Heart right ventricle (tissue), 16 donors: ENCODE data around the gene MALRD1. TPM values are rescaled to one million over a fixed set of nuclear protein-coding genes. Genes with fewer than 3 reads are reported as not detected.

ENCODE experiments used
- ATAC-seq, 8 donors: fragments of 200-7000 bp; cut with Tn5 transposase; one replicate each; pipeline ENCODE4 v1.9.1; 2020; ENCODE audit warnings: mild to moderate bottlenecking in 8 of 8, moderate library complexity in 8 of 8, moderate number of reproducible peaks in 1 of 8
- DNase-seq, 2 donors: peaks; one replicate each; pipeline ENCODE4 v3.0.0-alpha.2; 2020
- H3K27ac ChIP-seq, 10 donors: fragments of 200-600 bp; sonication (generic) in 2 of 10; one replicate each; pipeline versions ENCODE4 v1.5.0 to v1.8.0; 2020 to 2022; ENCODE audit warnings: mild to moderate bottlenecking in 3 of 10
- H3K27me3 ChIP-seq, 7 donors: fragments of 200-600 bp; one replicate each; pipeline ENCODE4 v1.8.0; 2021 to 2022; ENCODE audit warnings: mild to moderate bottlenecking in 2 of 7
- H3K36me3 ChIP-seq, 9 donors: fragments of 200-600 bp; sonication (generic) in 1 of 9; one replicate each; pipeline versions ENCODE4 v1.5.0 to v1.8.0; 2020 to 2022; ENCODE audit warnings: mild to moderate bottlenecking in 2 of 9
- H3K4me1 ChIP-seq, 9 donors: fragments of 200-600 bp; sonication (generic) in 1 of 9; one replicate each; pipeline versions ENCODE4 v1.5.0 to v1.8.0; 2020 to 2022; ENCODE audit warnings: mild to moderate bottlenecking in 4 of 9
- H3K4me3 ChIP-seq, 10 donors: fragments of 200-600 bp; sonication (generic) in 2 of 10; one replicate each; pipeline versions ENCODE4 v1.5.0 to v1.8.0; 2020 to 2022; ENCODE audit warnings: mild to moderate bottlenecking in 7 of 10, moderate library complexity in 2 of 10
- H3K9me3 ChIP-seq, 11 donors: fragments of 200-600 bp in 10 of 11; sonication (generic) in 2 of 11; one replicate each; pipeline versions ENCODE4 v1.5.0 to v1.8.0; 2013 to 2022; ENCODE audit warnings: mild to moderate bottlenecking in 2 of 11, control low read depth in 1 of 11, moderate library complexity in 1 of 11
- WGBS, 2 donors: extraction: QIAGEN DNeasy Blood & Tissue Kit; methylation state at CpG; one replicate each; pipeline ENCODE4 v1.1.7; 2013; ENCODE audit warnings: inconsistent platforms in 1 of 2; 5-methylcytosine and 5-hydroxymethylcytosine counted together
- intact Hi-C, 10 donors: fragments of 100-400 bp; cut with DNase I; formaldehyde crosslinking; loops; one replicate each; pipeline versions ENCODE4 v1.11.1 to v1.14.2; 2022
- polyA plus RNA-seq, 2 donors: library from polyadenylated mRNA; stranded (reverse); fragments of 200-250 nt; gene quantifications; one replicate each; pipeline ENCODE4 v1.2.3, GENCODE V29; 2013
- total RNA-seq, 10 donors: library from RNA; stranded (reverse); fragmentation: NEBNext Ultra II Directional in 3 of 10; extraction: Animal tissue kit (Norgen Biotek cat#: 25700) in 3 of 10; gene quantifications; one replicate each; pipeline versions ENCODE4 v1.2.1 to v1.2.4, GENCODE V29; 2021 to 2023
- TF ChIP-seq, protein P1 (sequence below), 9 donors: fragments of 200-600 bp; sonication (generic) in 2 of 9; IDR thresholded peaks; one replicate each; pipeline versions ENCODE4 v1.5.0 to v1.8.0; 2021 to 2022; ENCODE audit warnings: antibody characterized with exemption in 9 of 9, mild to moderate bottlenecking in 5 of 9, moderate library complexity in 1 of 9
- donor health status: Arrhythmogenic right ventricular cardiomyopathy.
- donor health status: ischemic (EF 13 %, LVEDD 7.1; RV severe dilation, severe dysfunction).
- donor health status: healthy with polysubstance abuse.
- donor health status: DM: no; HTN: yes; CAD: no.
- donor health status: DM: no; HTN: no; CAD: no.
- donor health status: ischemic (EF 25% LVEDD 6.9; RV normal size, moderate dysfunction).
- donor health status: ischemic (EF 25% LVEDD 5.7; RV mildly dilated, moderate dysfunction).
- donor health status: healthy.
- donor health status: DM: yes; HTN: yes; CAD: no.
- donor health status: Ischemic cardiomyopathy.
- donor health status: ischemic (EF 35%, LVEDD 5.7; RV mildly dilated, moderate dysfunction).
- donor health status: nonischemic (EF 11% LVEDD 7.7; RV severe dilation, severe dysfunction).
- donor health status: DM: yes; HTN: yes; CAD: no.
- donor health status: PGD.
- donor health status: ischemic (EF 29% LVEDD 5.4; RV normal size, mild dysfunction).
- donor health status: nonischemic (EF 23%, LVEDD 6.1; RV moderate dilation, normal function).

MALRD1 gene
- total and polyA plus RNA-seq, 12 donors: 0.10 to 2.2 (median 0.47) TPM

DNA sequence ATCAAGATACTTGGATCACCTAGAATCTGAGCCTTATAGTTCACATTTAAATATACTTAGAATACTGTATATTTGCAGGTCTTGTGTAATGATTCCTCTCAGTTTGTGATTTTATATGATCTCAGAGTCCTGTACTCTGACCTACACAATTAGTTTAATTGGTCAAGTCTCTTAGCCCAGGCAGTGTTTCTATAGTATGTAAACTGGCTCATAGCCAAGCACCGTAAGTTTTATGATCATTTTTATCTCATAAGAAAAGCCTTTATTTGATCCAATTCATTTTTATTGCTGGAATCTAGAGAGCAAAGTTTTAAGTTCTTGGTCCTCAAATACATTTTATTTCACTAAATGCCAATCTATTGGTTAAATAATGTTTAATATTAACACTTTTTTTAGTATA is 242.2 kb downstream of the MALRD1 start:
- H3K27ac ChIP-seq: no peak overlapping the region
- H3K9me3 ChIP-seq: no peaks in the 10 kb centered on the region
- no peak for ATAC-seq
- H3K27me3 ChIP-seq: no peaks in the 10 kb centered on the region
- H3K4me3 ChIP-seq: no peak overlapping the region
- H3K4me1 ChIP-seq: no peaks in the 10 kb centered on the region
- H3K36me3 ChIP-seq: no peaks in the 10 kb centered on the region
- intact Hi-C loops: no loop called here
- 25 to 28% methylated on average over 1 of the region's 1 CpG for WGBS, 2 donors
- TF ChIP-seq, protein P1, sequence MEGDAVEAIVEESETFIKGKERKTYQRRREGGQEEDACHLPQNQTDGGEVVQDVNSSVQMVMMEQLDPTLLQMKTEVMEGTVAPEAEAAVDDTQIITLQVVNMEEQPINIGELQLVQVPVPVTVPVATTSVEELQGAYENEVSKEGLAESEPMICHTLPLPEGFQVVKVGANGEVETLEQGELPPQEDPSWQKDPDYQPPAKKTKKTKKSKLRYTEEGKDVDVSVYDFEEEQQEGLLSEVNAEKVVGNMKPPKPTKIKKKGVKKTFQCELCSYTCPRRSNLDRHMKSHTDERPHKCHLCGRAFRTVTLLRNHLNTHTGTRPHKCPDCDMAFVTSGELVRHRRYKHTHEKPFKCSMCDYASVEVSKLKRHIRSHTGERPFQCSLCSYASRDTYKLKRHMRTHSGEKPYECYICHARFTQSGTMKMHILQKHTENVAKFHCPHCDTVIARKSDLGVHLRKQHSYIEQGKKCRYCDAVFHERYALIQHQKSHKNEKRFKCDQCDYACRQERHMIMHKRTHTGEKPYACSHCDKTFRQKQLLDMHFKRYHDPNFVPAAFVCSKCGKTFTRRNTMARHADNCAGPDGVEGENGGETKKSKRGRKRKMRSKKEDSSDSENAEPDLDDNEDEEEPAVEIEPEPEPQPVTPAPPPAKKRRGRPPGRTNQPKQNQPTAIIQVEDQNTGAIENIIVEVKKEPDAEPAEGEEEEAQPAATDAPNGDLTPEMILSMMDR (IDR thresholded peaks at IDR 0.05): no peak
- no peak for DNase-seq

DNA sequence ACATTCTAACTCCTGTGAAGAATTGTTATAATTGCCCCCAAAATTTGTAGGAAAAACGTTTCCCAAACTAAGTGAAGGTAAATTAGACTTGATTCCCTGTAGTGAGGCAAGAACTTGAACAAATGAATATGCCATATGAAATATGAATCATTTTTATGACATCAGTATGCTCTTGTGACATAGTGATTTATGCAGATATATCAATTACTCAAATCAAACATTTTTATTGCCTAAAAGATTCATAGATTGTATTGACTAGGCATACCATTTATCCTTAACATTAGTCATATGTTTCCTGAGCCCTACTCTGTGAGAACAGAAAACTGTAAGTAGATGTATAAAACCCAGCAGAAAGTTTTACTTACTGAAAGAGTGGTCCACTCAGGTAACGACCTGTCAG is 245.6 kb downstream of the MALRD1 start:
- H3K27ac ChIP-seq: no peak overlapping the region
- no peak for DNase-seq
- no peak for ATAC-seq
- H3K4me1 ChIP-seq: no peaks in the 10 kb centered on the region
- no peaks in the 10 kb centered on the region for H3K36me3 ChIP-seq
- WGBS, 2 donors: 47 to 63% methylated on average over 2 of the region's 2 CpGs
- no peaks in the 10 kb centered on the region for H3K9me3 ChIP-seq
- intact Hi-C loops: no loop called here
- no peaks in the 10 kb centered on the region for H3K27me3 ChIP-seq
- H3K4me3 ChIP-seq: no peak overlapping the region
- TF ChIP-seq, protein P1 (IDR thresholded peaks at IDR 0.05): no peak

DNA sequence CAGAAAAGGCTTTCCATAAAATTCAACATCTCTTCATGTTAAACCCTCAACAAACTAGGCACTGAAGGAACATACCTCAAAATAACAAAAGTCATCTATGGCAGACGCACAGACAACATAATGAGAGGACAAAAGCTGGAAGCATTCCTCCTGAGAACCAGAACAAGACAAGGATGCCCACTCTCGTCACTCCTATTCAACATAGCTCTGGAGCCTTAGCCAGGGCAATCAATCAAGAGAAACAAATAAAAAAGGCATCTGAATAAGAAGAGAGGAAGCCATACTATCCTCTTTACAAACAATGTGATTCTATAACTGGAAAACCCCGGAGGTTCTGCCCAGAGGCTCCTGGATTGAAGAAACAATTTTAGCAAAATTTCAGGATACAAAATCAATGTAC is 251.0 kb downstream of the MALRD1 start:
- H3K4me1 ChIP-seq: no peaks in the 10 kb centered on the region
- no peaks in the 10 kb centered on the region for H3K36me3 ChIP-seq
- peaks cover 0 to 7% (median 0%) of the 10 kb centered on the region in 11 donors for H3K9me3 ChIP-seq
- H3K4me3 ChIP-seq: no peak overlapping the region
- no peaks in the 10 kb centered on the region for H3K27me3 ChIP-seq
- 72 to 75% methylated on average over 3 of the region's 3 CpGs for WGBS, 2 donors
- TF ChIP-seq, protein P1 (IDR thresholded peaks at IDR 0.05): no peak
- no peak for ATAC-seq
- intact Hi-C loops: no loop called here
- no peak for DNase-seq
- H3K27ac ChIP-seq: no peak overlapping the region

DNA sequence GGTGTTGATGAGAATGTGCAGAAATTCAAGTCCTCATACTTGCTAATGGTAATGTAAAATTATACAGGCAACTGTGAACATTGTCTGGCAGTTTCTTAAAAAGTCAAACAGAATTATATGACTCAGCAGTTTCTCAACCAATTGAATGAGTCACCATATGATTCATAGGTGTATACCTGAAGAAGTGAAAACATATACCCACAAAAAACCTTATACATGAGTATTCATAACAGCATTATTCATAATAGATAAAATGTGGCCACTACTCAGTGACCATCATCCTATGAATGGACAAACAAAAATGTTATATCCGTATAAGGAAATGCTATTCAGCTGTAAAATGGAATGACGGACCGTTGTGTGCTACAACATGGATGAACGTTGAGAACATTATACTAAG is 253.5 kb downstream of the MALRD1 start:
- Histone ChIP-seq H3K36me3 (no peaks in the 10 kb centered on the region), H3K27me3 (no peaks in the 10 kb centered on the region), H3K27ac (no peak overlapping the region), H3K4me1 (no peaks in the 10 kb centered on the region), H3K4me3 (no peak overlapping the region), H3K9me3 (peaks cover 0 to 7% (median 0%) of the 10 kb centered on the region in 11 donors)
- intact Hi-C loops: no loop called here
- DNase-seq: no peak
- WGBS, 2 donors: 91% methylated on average over 4 of the region's 4 CpGs
- ATAC-seq: no peak
- TF ChIP-seq, protein P1 (IDR thresholded peaks at IDR 0.05): no peak

DNA sequence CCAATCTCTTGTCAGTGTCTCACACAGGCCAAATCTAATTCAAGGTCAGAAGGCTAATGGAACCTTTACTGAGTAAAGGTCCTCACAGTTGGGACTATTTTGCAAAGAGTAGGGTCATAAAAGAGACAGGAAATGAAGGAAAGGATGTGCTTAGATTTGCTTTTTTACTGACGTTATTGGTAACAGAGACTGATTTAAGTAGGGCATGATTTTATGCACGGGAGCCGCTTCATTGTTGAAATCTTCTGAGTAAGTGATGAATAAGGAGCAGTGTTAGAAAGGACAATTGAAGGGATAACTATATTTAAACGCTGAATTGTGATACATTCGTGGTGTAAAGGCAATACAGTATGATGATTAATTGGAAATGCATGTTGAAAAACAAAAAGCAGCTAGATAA is 261.5 kb downstream of the MALRD1 start:
- Histone ChIP-seq H3K4me1 (no peaks in the 10 kb centered on the region), H3K9me3 (no peaks in the 10 kb centered on the region), H3K27ac (no peak overlapping the region), H3K27me3 (no peaks in the 10 kb centered on the region), H3K4me3 (no peak overlapping the region), H3K36me3 (no peaks in the 10 kb centered on the region)
- intact Hi-C loops: no loop called here
- TF ChIP-seq, protein P1 (IDR thresholded peaks at IDR 0.05): no peak
- no peak for DNase-seq
- ATAC-seq: no peak
- WGBS, 2 donors: 60 to 68% methylated on average over 5 of the region's 5 CpGs
